Cardiac muscle cell (in vitro differentiated cells and primary cell): Measurements from ENCODE around the gene EPRS1. TPM values are rescaled to one million over a fixed set of nuclear protein-coding genes. Genes with fewer than 3 reads are reported as not detected.

Experiments used
- DNase-seq, 2 donors: peaks; one replicate each; pipeline versions ENCODE4 v3.0.0 to v3.0.0-alpha.2; 2010 to 2017; ENCODE audit warnings: low read depth in 1 of 2, low spot score in 1 of 2
- H3K27ac ChIP-seq: fragments of 200-600 bp; sonication (generic); 2 replicates; pipeline ENCODE4 v1.5.1; 2016
- H3K27me3 ChIP-seq: fragments of 200-600 bp; sonication (generic); 2 replicates; pipeline ENCODE4 v1.6.0; 2016; ENCODE audit warnings: control low read depth
- H3K36me3 ChIP-seq: fragments of 200-600 bp; sonication (generic); 2 replicates; pipeline ENCODE4 v1.5.1; 2016; ENCODE audit warnings: control low read depth
- H3K4me1 ChIP-seq: fragments of 200-600 bp; sonication (generic); 2 replicates; pipeline ENCODE4 v1.8.1; 2017; ENCODE audit warnings: low read depth, mild to moderate bottlenecking, mixed run types
- H3K4me3 ChIP-seq: fragments of 200-600 bp; sonication (generic); 2 replicates; pipeline ENCODE4 v1.5.1; 2016; ENCODE audit warnings: mild to moderate bottlenecking
- H3K9me3 ChIP-seq: fragments of 200-600 bp; sonication (generic); 2 replicates; pipeline ENCODE4 v1.5.1; 2017; ENCODE audit warnings: low read depth, mild to moderate bottlenecking, control low read depth
- CTCF ChIP-seq: IDR thresholded peaks from 2 replicates; pipeline ENCODE4 v1.5.1; 2012; ENCODE audit warnings: low read depth, mild to moderate bottlenecking, low read length
- polyA plus RNA-seq: library from polyadenylated mRNA; unstranded; fragments of >200 nt; fragmentation: Nextera tagmentation; extraction: Ambion mirVana; gene quantifications from 2 replicates; pipeline ENCODE4 v1.2.1, GENCODE V29; 2016
- total RNA-seq: library from RNA; depleted of rRNA; stranded (reverse); fragments of >200 nt; gene quantifications from 2 replicates; pipeline ENCODE4 v1.2.3, GENCODE V29; 2016

EPRS1 gene
- total RNA-seq: 39.1 and 47.8 TPM in 2 replicates
- 54.0 and 75.8 TPM in 2 replicates for polyA plus RNA-seq

GRCh38 chr1:220046052-220046930, at the start of gene EPRS1:
TSS of gene EPRS1 (minus strand) at chr1:220046505. CDS start at chr1:220046388, 117 bp downstream.
- DNase-seq: peak; percentile 96 to 99

GRCh38 chr1:220094016-220094911, 48.0 kb upstream of the EPRS1 start, which contains the start of gene IARS2:
TSS of gene IARS2 (plus strand) at chr1:220094132. CDS start at chr1:220094217, 85 bp downstream.
- DNase-seq: peak; percentile 90 to 92
- Histone ChIP-seq H3K27ac (peak within 1 kb of the TSS; percentile 79), H3K4me3 (peak within 1 kb of the TSS; percentile 57), H3K9me3 (no peaks in the 10 kb centered on the region), H3K4me1 (peaks cover 13% of the 10 kb centered on the region), H3K27me3 (no peaks in the 10 kb centered on the region), H3K36me3 (peaks cover 18% of the 10 kb centered on the region)
- TF ChIP-seq CTCF: no peak

More at GRCh38 chr1:220046052-220046930, at the start of gene EPRS1:
- TF ChIP-seq CTCF: peak; percentile 58
- H3K27ac ChIP-seq: peak within 1 kb of the TSS; percentile 73
- H3K4me3 ChIP-seq: peak within 1 kb of the TSS; percentile 62
- no peaks in the 10 kb centered on the region for H3K27me3 ChIP-seq
- no peaks in the 10 kb centered on the region for H3K36me3 ChIP-seq
- no peaks in the 10 kb centered on the region for H3K9me3 ChIP-seq
- peaks cover 12% of the 10 kb centered on the region for H3K4me1 ChIP-seq

GRCh38 chr1:220093361-220094015, 47.2 kb upstream of the EPRS1 start:
- H3K36me3 ChIP-seq: peaks cover 13% of the 10 kb centered on the region
- H3K27ac ChIP-seq: peak overlapping the region; percentile 26
- no peak for TF ChIP-seq CTCF
- no peaks in the 10 kb centered on the region for H3K27me3 ChIP-seq
- peak overlapping the region; percentile 57 for H3K4me3 ChIP-seq
- DNase-seq: peak; percentile 5 to 6
- H3K9me3 ChIP-seq: no peaks in the 10 kb centered on the region
- H3K4me1 ChIP-seq: peaks cover 13% of the 10 kb centered on the region

- no peaks in the 10 kb centered on the region for H3K9me3 ChIP-seq
- H3K4me3 ChIP-seq: no peak overlapping the region
- H3K27me3 ChIP-seq: no peaks in the 10 kb centered on the region
- H3K27ac ChIP-seq: no peak overlapping the region
- no peak for TF ChIP-seq CTCF
- peaks cover 13% of the 10 kb centered on the region for H3K4me1 ChIP-seq
- no peak for DNase-seq
- H3K36me3 ChIP-seq: peaks cover 5% of the 10 kb centered on the region
Observed at GRCh38 chr1:220092694-220093093, 46.4 kb upstream of the EPRS1 start.
